ENCODE data around the gene GDI1.

DNA sequence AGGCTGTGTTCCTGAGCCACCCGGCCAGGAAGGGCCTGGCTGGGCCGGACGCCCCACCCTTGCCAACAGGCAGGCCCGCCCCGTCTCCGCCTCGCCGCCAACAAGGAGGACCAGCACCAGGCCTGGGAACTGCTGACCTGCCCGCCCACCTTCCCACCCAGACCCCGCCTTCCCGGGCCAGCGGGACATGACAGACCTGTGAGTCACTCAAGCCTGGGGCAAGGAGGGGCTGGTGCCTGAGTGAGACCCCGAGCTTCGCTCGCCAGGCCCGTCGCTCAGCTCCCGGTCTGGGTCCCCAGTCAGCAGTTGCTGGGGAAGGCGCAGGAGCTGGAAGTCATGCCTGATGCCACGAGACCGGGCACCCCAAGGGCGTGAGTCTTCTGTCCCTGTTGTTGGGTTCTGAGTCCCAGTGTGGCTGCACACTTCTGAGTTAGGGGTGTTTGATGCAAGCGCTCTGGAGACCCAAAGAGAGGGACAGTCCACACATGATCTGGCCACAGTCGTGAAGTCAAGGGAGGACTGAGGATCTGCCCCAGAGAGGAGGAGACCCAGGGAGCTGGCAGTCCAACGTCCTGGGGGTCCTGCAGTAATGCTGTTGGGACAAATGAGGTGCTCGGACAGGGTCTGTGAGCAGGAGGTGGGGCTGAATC, 27.6 kb upstream of the GDI1 start, which contains the start of gene DNASE1L1:
- TF ChIP-seq POLR2A (IDR thresholded peaks at IDR 0.05): no peak
- no peak for TF ChIP-seq EP300 (IDR thresholded peaks at IDR 0.05)
- TF ChIP-seq CTCF (IDR thresholded peaks at IDR 0.05): no peak

Data from stomach (tissue), 4 donors.